GM19099 (cell line): ENCODE measurements around the gene HERC4.

Experiments used
- POLR2A ChIP-seq: IDR thresholded peaks from 3 replicates; pipeline ENCODE4 v1.6.1; 2011; ENCODE audit warnings: low read depth; ENCODE audit not compliant: insufficient read length; ENCODE audit errors: extremely low read depth

The HERC4 gene

DNA sequence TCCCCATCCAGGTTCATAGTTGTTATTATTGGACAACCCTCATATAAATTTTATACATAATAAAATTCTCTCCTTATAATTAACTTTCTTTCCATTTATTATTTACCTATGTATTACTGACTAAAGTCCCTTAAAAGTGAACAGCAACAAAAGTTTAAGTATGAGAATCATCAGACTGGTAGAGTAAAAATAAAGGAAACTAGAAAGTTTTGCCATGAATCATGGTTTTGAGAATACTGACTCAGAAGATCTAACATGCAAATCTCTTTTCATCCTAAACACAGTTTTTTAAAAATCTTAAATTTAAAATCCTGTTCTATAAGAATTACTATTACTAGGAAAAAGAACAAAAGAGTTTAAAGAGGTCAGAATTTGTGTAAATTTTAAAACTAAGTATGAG, 32.1 kb downstream of the HERC4 start:
- no peak for TF ChIP-seq POLR2A

DNA sequence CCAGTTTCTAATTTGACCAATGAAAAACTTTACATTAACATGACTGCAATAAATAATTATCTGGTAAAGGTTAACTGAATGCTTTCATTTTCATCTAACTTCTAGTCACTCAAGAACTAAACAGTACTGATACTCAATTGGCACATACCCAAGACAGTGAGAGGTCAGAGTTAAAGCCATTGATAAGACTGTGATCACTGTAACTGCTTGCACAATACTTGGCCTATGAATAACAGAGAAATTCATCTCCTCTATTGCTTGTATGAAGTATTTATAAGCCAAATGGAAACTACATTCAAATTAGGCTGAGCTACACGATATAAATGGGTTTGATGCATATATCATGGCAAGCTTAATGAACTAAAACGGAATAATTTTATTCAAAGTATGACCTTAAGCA, 43.0 kb downstream of the HERC4 start:
- TF ChIP-seq POLR2A, result no peak

DNA sequence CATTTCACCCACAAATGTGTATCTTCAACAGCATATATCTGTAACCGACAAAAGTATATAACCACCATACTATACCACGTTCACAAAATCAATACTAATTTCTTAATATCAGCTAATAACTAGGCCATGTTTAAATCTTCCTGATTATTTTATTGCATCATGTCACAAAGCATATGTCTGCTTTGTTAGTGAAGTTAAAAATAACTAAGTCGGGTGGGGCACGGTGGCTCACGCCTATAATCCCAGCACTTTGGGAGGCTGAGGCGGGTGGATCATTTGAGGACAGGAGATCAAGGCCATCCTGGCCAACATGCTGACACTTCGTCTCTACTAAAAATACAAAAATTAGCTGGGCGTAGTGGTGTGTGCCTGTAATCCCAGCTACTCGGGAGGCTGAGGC, 47.7 kb downstream of the HERC4 start:
- TF ChIP-seq POLR2A, result no peak

DNA sequence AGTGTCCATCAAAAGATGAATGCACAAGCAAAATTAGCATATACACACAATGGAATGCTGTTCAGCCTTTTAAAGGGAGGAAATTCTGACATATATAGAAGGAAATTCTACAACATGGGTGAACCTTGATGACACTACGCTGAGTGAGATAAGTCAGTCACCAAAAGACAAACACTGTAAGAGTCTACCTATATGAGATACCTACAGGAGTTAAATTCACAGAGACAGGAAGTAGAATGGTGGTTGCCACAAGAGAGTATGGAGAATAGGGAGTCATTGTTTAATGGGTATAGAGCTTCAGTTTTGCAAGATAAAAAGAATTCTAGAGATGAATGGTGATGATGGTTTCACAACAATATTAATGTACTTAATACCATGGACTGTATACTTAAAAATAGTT, 51.8 kb downstream of the HERC4 start:
- TF ChIP-seq POLR2A, result no peak

DNA sequence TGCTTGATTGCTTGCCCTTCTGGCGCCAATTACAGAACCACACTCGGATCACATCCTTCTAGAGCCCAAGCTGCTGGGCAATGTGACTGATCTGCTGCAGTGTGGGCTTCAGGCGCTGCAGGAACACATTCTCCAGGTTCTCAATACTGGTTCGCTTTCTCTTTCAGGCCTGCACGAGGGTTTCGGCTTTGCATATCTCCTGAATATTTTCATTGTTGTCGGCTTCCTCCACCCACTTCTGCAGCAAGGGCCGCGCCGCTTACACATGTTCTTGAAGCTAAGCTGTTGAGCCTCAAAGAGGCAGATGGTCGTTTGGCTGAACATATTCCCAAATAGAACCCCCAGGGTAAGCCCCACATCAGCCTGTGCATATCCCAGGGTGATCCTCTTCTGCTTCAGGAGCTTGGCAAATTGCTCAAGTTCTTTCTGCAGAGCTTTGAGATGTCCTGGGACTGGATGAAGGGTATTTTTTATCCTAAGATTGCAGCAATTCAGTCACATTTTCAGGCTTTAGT, 64.6 kb downstream of the HERC4 start:
- TF ChIP-seq POLR2A, result no peak

DNA sequence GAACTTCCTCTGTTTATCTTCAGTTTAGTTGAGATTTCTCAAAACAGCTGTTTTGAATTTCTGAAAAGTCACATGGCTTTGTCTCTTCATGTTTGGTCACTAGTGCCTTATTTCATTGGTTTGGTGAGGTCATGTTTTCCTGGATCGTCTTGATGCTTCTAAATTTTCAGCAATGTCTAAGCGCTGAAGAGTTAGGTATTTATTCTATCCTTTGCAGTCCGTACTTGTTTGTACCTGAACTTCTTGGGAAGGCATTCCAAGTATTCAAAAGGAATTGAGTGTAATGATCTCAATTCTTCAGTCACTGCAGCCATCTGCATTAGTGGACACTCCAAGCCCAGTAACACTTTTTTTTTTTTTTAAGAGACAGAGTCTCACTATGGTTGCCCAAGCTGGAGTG, 67.7 kb downstream of the HERC4 start:
- no peak for TF ChIP-seq POLR2A

DNA sequence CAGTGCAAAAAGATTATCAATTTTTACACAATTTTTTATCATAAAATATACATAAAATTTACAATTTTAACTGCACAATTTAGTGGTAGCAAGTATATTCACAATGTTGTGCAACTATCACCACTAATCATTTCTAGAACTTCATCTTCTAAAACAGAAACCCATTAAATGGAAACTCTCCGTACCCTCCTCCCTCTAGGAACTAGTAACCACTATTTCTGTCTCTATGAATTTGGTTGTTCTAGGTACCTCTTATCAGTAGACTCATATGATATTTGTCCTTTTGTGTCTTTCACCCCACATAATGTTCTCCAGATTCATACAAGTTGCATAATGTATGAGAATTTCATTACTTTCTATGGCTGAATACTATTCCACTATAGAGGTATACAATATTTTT, 73.5 kb downstream of the HERC4 start:
- TF ChIP-seq POLR2A, result no peak

DNA sequence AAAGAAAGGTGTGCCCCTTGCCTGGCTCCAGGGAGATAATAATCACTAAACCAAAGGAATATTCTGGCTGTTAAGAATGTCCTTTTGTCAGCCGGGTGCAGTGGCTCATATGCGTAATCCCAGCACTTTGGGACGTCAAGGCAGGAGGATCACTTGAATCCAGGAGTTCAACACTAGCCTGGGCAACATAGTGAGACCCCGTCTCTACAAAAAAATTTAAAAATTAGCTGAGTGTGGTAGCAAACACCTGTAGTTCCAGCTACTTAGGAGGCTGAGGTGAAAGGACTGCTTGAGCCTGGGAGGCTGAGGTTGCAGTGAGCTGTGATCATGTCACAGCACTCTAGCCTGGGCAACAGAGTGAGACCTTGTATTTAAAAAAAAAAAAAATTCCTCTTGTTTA, 74.1 kb downstream of the HERC4 start:
- TF ChIP-seq POLR2A, result no peak

DNA sequence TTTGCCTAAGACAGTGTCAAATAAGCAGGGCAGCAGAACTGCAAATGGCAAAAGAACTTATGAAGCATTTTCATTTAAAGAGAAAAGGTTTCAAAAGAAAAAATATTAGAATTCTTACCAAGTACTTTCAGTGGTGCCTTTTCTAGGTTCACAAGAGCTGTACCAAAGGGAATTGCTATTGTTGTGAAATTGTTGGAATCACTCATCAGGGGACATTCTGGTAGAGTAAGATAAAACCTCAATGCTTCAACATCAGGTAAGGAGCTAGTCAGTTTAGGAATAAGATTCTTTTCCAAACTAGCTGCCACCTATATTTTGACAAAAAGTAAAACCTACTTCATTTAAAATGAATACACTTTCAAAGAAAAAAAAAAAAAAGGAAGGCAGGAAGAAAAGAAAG, 85.0 kb downstream of the HERC4 start:
- TF ChIP-seq POLR2A, result no peak

DNA sequence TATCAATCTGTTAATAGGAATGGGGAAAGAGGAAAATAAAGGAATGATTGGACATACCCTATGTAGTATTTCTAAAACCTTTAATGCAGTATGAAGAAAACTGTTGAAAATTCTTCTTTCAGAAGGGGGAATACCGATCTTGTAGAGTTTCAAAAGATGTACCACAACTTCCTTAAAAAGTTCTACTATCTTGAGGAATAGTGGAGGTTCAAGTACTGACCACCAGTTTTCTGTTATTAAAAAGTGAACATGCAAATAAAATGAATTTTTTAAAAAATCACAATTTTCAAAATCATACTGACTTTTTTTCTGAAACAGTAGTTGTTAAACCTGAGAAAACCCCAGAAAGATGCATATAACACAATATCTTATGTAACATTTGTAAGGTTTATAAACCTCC, 86.5 kb downstream of the HERC4 start:
- no peak for TF ChIP-seq POLR2A

DNA sequence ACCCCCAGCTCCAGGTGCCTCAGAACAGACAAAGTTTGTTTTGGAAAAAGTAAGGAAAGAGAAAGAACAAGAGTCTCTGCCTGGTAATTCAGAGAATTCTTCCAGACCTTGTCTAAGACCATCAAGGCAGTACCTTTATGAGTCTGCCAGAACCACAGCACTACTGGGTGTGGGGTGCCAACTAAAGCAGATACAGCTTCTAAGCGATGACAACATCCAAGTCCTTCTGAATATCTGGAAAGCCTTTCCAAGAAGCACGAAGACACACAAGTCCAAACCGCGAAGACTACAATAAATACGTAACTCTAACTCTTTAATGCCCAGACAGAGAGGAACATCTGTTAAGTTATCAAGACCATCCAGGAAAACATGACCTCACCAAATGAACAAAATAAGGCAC, 96.3 kb downstream of the HERC4 start:
- no peak for TF ChIP-seq POLR2A

DNA sequence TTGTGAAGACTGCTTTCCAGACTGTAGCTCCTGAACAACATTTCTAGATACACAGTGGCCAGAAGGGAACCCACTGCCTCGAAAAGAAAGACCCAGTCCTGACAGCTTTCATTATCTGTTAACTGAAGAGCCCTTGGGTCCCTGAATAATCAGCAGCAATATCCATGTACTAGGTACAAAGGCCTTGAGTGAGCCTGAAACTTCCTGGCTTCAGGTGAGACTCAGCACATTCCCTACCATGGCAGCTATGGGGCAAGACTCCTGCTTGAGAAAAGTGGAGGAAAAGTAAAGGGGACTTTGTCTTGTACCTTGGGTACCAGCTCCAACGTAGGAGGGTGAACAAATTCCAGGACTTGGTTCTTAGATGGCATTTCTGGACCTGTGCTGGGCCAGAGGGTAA, 97.8 kb downstream of the HERC4 start:
- no peak for TF ChIP-seq POLR2A

DNA sequence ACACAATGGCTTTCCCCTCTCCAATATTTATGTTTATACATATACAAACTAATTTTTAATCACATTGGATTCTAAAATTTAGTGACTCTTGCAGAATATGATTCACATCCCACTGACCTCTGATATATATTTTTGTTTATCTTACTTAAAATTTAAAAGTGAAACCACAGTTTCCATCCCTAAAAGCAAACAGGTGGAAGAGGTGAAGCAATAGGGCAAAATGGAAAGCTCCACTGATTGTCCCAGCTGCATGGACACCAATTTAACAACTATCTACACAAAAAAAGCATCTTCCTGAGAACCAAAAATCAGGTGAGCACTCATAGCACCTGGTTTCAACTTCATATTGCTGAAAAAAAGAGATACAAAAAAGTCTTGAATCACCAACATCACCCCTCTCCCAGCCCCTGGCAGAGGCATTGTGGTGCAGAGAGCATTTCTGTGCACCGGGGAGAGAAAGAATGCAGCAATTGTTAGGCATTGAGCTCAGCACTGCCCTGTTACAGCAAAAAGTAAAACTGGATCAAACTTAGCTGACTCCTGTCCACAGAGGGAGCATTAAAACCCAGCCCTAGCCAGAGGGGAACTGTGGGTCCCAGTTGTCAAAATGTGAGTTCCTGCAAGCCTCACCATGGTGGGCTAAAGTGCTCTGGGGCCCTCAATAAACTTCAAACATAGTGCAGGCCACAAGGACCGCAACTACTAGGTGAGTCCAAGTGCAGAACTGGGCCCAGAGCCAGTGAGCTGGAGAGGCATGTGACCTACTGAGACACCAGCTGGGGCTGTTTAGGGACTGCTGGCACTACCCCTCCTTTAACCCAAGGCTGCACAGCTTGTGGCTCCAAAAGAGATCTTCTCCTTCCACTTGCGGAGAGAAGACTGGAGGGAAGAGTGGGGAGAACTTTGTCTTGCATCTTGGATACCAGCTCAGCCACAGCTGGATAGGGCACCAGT, 98.5 kb downstream of the HERC4 start:
- TF ChIP-seq POLR2A, result no peak

DNA sequence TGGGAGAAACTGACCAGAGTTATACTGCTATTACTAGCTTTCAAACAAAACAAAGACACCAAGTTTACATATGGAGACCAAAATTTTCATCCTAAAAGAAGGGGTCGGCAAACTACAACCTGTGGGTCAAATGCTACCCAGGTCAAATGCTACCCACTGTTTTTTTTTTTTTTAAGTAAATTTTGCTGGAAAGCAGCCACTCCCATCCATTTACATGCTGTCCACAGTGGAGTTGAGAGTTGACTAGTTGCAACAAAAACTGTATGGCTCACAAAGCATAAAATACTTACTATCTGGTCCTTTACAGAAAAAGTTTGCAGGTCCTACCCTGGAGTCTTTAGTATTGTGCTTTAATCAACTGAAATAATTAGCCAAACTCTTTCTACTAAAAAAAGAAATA, 99.2 kb downstream of the HERC4 start:
- TF ChIP-seq POLR2A, result no peak

DNA sequence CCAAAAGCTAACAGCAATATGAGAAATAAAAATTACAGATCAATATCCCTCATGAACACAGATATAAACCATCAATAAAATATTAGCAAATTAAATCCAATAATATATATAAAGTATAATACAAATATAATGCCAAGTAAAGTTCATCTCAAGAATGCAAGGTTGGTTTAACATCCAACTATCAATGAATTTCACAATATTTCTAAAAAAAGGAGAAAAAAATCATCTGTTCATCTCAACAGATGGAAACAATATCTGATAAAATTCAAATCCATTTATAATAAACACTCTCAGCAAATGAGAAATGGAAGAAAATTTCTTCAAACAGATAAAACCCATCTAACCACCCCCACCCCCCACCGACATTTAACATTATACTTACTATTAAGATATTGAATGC, 103.8 kb downstream of the HERC4 start:
- no peak for TF ChIP-seq POLR2A

DNA sequence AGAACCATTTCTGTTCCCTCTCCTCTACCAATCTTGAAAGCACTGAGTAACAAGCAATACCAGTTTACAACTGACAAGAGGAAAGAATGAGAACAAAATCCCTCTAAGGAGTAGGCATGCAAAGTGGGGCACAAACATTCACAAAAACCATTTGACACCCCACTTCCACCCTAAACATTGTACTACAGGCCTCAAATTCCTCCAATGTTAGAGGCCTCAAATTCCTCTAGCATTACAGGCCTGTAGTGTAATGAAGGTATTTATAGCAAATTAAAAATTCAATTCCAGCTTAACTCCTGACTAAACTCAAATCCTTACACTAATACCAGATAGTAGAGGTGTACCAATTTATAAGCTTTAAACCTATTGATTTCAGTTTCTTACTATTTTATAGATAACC, 105.2 kb downstream of the HERC4 start:
- TF ChIP-seq POLR2A, result no peak
